Endothelial cell of umbilical vein (primary cell): ENCODE measurements around the gene FURIN. TPM values are rescaled to one million over a fixed set of nuclear protein-coding genes. Genes with fewer than 3 reads are reported as not detected.

ENCODE experiments used
- BruUV-seq: library from RNA; stranded (reverse); fragments of 400-500 nt; replicated peaks from 2 replicates; lab custom pipeline; 2021; lab: Mats Ljungman, UMichigan
- CTCF ChIA-PET: fragments of 300-600, 350-600 bp; sonication (Branson Sonifier 250); formaldehyde crosslinking; loops from one replicate; lab custom pipeline; 2021; ENCODE audit warnings: antibody characterized with exemption, inconsistent platforms; lab: Charles Lee
- POLR2A ChIA-PET: fragments of 300-600, 350-600 bp; sonication (Branson Sonifier 250); formaldehyde crosslinking; loops from one replicate; lab custom pipeline; 2021; ENCODE audit warnings: antibody characterized with exemption, inconsistent platforms; lab: Charles Lee
- DNase-seq: peaks from one replicate; pipeline ENCODE4 v3.0.0-alpha.2; 2011; ENCODE audit warnings: low read depth, low spot score
- FAIRE-seq: peaks from 2 replicates; lab custom pipeline; 2011; peaks lifted over from hg19 to GRCh38; lab: Jason Lieb, UNC
- H2AFZ ChIP-seq: 2 replicates; pipeline ENCODE4 v1.6.0; 2012; ENCODE audit warnings: low read depth, low read length, control low read depth, inconsistent platforms
- H3K27ac ChIP-seq: 2 replicates; pipeline ENCODE4 v1.5.1; 2011; ENCODE audit warnings: low read depth, mild to moderate bottlenecking, control low read depth, low read length, moderate library complexity; ENCODE audit not compliant: insufficient read depth
- H3K27me3 ChIP-seq, 2 experiments: 2 replicates each; pipeline versions ENCODE4 v1.6.0 to v1.6.1; 2011; ENCODE audit warnings: low read length in 2 of 2, mixed read lengths in 1 of 2; ENCODE audit not compliant: control insufficient read depth in 2 of 2, insufficient read depth in 2 of 2
- H3K36me3 ChIP-seq, 2 experiments: 2 replicates in 1 of 2; 3 replicates in 1 of 2; pipeline ENCODE4 v1.5.1; 2011; ENCODE audit warnings: low read length in 2 of 2, mild to moderate bottlenecking in 1 of 2, moderate library complexity in 1 of 2; ENCODE audit not compliant: control insufficient read depth in 2 of 2, insufficient read depth in 2 of 2; ENCODE audit errors: extremely low read depth in 1 of 2
- H3K4me1 ChIP-seq: 3 replicates; pipeline ENCODE4 v1.5.1; 2011; ENCODE audit warnings: mild to moderate bottlenecking, low read length; ENCODE audit not compliant: control insufficient read depth, insufficient read depth; ENCODE audit errors: extremely low read depth
- H3K4me2 ChIP-seq: 2 replicates; pipeline ENCODE4 v1.6.1; 2011; ENCODE audit warnings: low read length, control low read depth, mixed read lengths; ENCODE audit not compliant: insufficient read depth
- H3K4me3 ChIP-seq, 3 experiments: fragments of 200-600 bp in 1 of 3; sonication (generic), shearing (Covaris generic) in 1 of 3; replicated peaks in 1 of 3; 2 replicates each; pipeline ENCODE4 v1.5.1; 2011 to 2016; ENCODE audit warnings: control low read depth in 3 of 3, low read length in 3 of 3, mild to moderate bottlenecking in 2 of 3, inconsistent platforms in 1 of 3, low read depth in 1 of 3, moderate library complexity in 1 of 3; ENCODE audit not compliant: insufficient read depth in 1 of 3
- H3K79me2 ChIP-seq: 2 replicates; pipeline ENCODE4 v1.6.0; 2012; ENCODE audit warnings: low read length, inconsistent platforms; ENCODE audit not compliant: control insufficient read depth, insufficient read depth
- H3K9ac ChIP-seq: replicated peaks from 2 replicates; pipeline ENCODE3; 2011; ENCODE audit warnings: low read length, control low read depth; ENCODE audit not compliant: insufficient read depth; ENCODE audit errors: extremely low read depth
- H3K9me1 ChIP-seq: replicated peaks from 3 replicates; pipeline ENCODE4 v1.6.0; 2011; ENCODE audit warnings: mild to moderate bottlenecking, low read length; ENCODE audit not compliant: control insufficient read depth, insufficient read depth; ENCODE audit errors: extremely low read depth
- H3K9me3 ChIP-seq: replicated peaks from 2 replicates; pipeline ENCODE4 v1.5.1; 2012; ENCODE audit warnings: low read length, inconsistent platforms; ENCODE audit not compliant: control insufficient read depth, insufficient read depth
- H4K20me1 ChIP-seq: replicated peaks from 2 replicates; pipeline ENCODE3; 2011; ENCODE audit warnings: mild to moderate bottlenecking, low read length; ENCODE audit not compliant: control insufficient read depth, insufficient read depth; ENCODE audit errors: extremely low read depth
- CTCF ChIP-seq, 2 donors: IDR thresholded peaks; 1 replicate in 1 of 2; 2 replicates in 1 of 2; pipeline ENCODE4 v1.5.1; 2011; ENCODE audit warnings: low read length in 2 of 2, mild to moderate bottlenecking in 2 of 2, moderate library complexity in 2 of 2, control low read depth in 1 of 2, inconsistent platforms in 1 of 2, low read depth in 1 of 2; ENCODE audit not compliant: insufficient read depth in 1 of 2; ENCODE audit errors: extremely low read depth in 1 of 2
- EZH2 ChIP-seq: IDR thresholded peaks from 2 replicates; pipeline ENCODE4 v1.6.1; 2012; ENCODE audit warnings: borderline replicate concordance, low read depth, mild to moderate bottlenecking, moderate library complexity, low read length, inconsistent platforms; ENCODE audit not compliant: severe bottlenecking
- FOS ChIP-seq: IDR thresholded peaks from 2 replicates; pipeline ENCODE4 v1.6.1; 2011; ENCODE audit warnings: mild to moderate bottlenecking, low read length, moderate library complexity, borderline replicate concordance; ENCODE audit not compliant: insufficient read depth
- GATA2 ChIP-seq: IDR thresholded peaks from 2 replicates; pipeline ENCODE4 v1.7.0; 2011; ENCODE audit warnings: low read depth, mild to moderate bottlenecking, moderate library complexity, mixed read lengths, low read length; ENCODE audit not compliant: insufficient read length, insufficient read depth
- JUN ChIP-seq: IDR thresholded peaks from 2 replicates; pipeline ENCODE4 v1.6.1; 2011; ENCODE audit warnings: borderline replicate concordance, low read depth; ENCODE audit not compliant: insufficient read length, insufficient read depth
- MYC ChIP-seq: IDR thresholded peaks from one replicate; pipeline ENCODE4 v1.6.1; 2011; ENCODE audit warnings: mild to moderate bottlenecking, low read depth, low read length
- POLR2A ChIP-seq: IDR thresholded peaks from 2 replicates; pipeline ENCODE4 v1.6.1; 2012; ENCODE audit warnings: low read depth, mild to moderate bottlenecking, control low read depth, low read length
- POLR2AphosphoS5 ChIP-seq: IDR thresholded peaks from 2 replicates; pipeline ENCODE4 v1.6.1; 2012; ENCODE audit warnings: low read depth, mild to moderate bottlenecking, control low read depth, low read length, moderate library complexity; ENCODE audit not compliant: insufficient read depth
- dilution Hi-C: fragments of 300-500 bp; cut with MboI; formaldehyde crosslinking; loops from one replicate; pipeline ENCODE4 v1.15.0; 2019; ENCODE audit warnings: low sequenced_read_pairs; ENCODE audit not compliant: extremely low pct_ligation_motif_present
- intact Hi-C: fragments of 100-400 bp; cut with micrococcal nuclease; formaldehyde crosslinking; loops from one replicate; pipeline ENCODE4 v1.10.0; 2022
- polyA plus RNA-seq, 4 experiments: library from polyadenylated mRNA; depleted of rRNA in 3 of 4; stranded (reverse) in 3 of 4; unstranded in 1 of 4; fragments of >200 nt; gene quantifications; 2 replicates each; pipeline versions ENCODE4 v1.2.1 to v1.2.3, GENCODE V29; 2011 to 2012; ENCODE audit warnings: missing spikeins in 1 of 4
- total RNA-seq: library from RNA; stranded (reverse); gene quantifications from 2 replicates; pipeline ENCODE4 v1.2.3, GENCODE V29; 2021
- TF ChIP-seq, protein P1 (sequence below): IDR thresholded peaks from 2 replicates; pipeline ENCODE4 v1.6.1; 2011; ENCODE audit not compliant: insufficient read depth, insufficient read length

FURIN gene
- total and polyA plus RNA-seq, 2 donors (not counting 3 experiments of a cell fraction or from before 2014, with no cell fraction given), result 77.4 to 131 TPM

GRCh38 chr15:90881181-90881977 lies 13.0 kb downstream of the FURIN start:
- Histone ChIP-seq H3K9me3 (no peaks in the 10 kb centered on the region), H3K4me1 (peaks cover 24% of the 10 kb centered on the region), H2AFZ (no peak overlapping the region), H3K79me2 (peaks cover 9% of the 10 kb centered on the region), H3K4me3 (no peak overlapping the region), H3K9me1 (no peaks in the 10 kb centered on the region), H3K4me2 (no peak overlapping the region), H3K36me3 (peaks cover 14 to 48% of the 10 kb centered on the region in 2 experiments), H4K20me1 (no peaks in the 10 kb centered on the region), H3K27ac (no peak overlapping the region), H3K9ac (no peak overlapping the region), H3K27me3 (no peaks in the 10 kb centered on the region)
- BruUV-seq, result no TSS peak
- FAIRE-seq (no peak), DNase-seq (no peak)
- POLR2A ChIA-PET, result no interaction called here
- intact Hi-C loops (loop anchor here (10.0 kb wide), 1 partner anchor 347 kb away; no protein-coding TSS in a partner anchor), dilution Hi-C loops (no loop called here)
- TF ChIP-seq MYC (no peak), GATA2 (no peak), JUN (no peak), POLR2A (no peak), CTCF (IDR thresholded peaks at IDR 0.05; ENCODE audit: extremely low read depth in 1 of 2, insufficient read depth in 1 of 2, low read depth in 1 of 2, low read length in 2 of 2) (no peak), EZH2 (no peak), FOS (no peak), POLR2AphosphoS5 (no peak)
- TF ChIP-seq, protein P1, sequence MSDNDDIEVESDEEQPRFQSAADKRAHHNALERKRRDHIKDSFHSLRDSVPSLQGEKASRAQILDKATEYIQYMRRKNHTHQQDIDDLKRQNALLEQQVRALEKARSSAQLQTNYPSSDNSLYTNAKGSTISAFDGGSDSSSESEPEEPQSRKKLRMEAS, result no peak
- CTCF ChIA-PET, result no interaction called here
